Stimulated activated CD8-positive, alpha-beta memory T cell treated with anti-CD3 and anti-CD28 coated beads, Interleukin-7, amount 100 ng/mL, for 4 hours (primary cell): Measurements from ENCODE around the gene GPR39.
"Not testable (repeated sequence)": the region's sequence is repeated elsewhere in the genome, so short reads cannot be mapped to it uniquely, and the experiment has no call there.

Source experiments
- DNase-seq, 2 donors: peaks; one replicate each; pipeline ENCODE4 v3.0.0-alpha.2; 2020; ENCODE audit warnings: low read depth in 2 of 2

GPR39 gene

GRCh38 chr2:132495881-132496280 is 79.3 kb downstream of the GPR39 start:
- DNase-seq: no peak

DNA sequence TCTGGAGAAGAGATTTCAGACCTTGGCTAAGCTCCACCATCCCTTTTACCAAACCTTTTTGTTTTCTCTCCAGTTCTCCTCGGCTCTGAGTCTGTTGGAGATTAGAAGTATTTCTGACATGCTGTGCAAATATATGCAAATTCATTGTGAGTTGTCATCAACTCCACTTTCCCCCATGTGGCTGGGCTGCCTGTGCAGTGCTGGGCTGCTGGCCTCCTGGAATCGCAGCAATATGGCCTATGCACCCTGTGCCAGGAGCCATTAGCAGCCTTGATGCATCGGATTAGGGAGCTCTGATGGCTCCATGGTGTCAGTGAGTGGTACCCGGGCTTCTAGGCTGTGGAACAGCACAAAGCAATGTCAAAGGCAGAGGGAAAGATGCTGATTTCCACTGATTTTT is 80.0 kb downstream of the GPR39 start:
- DNase-seq: no peak

- no peak for DNase-seq
Observed at GRCh38 chr2:132497591-132497990, 81.0 kb downstream of the GPR39 start.

DNA sequence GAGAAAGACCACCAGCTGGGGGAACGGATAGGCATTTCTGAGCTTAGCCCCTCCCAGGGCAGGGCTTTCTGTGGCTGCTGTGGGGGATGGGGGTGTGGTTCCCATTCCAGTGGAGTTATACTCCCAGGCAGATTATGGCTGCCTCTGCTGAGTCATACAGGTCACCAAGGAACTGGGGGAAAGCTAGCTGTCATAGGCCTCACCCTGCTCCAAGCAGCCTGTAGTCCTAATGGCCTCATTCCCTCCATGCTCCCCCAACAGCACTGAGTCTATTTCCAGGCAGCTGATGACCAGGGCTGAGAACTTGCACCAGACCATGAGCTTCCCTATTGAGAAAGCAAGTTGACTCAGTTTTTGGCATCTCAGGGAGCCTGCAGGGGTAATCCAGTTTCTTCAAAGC is 87.1 kb downstream of the GPR39 start:
- DNase-seq: no peak

DNA sequence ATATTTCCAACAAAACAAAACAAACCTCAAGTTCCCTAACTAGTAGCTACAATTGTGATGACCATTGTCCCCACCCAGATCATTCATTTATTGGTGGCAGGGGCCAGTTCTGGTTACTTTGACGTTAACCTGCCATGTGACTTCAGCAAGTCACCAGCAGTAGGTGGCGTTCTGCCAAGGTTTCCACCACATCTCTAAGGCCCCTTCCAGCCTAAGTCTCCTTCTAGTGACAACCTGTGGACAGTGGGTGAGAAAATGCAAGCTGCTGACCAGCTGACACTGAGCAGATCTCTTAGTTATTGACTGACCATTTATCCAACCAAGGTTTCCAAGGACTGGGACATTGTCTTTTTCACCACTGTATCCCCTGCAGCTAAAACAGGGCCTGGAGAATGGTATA is 98.4 kb downstream of the GPR39 start:
- no peak for DNase-seq

DNA sequence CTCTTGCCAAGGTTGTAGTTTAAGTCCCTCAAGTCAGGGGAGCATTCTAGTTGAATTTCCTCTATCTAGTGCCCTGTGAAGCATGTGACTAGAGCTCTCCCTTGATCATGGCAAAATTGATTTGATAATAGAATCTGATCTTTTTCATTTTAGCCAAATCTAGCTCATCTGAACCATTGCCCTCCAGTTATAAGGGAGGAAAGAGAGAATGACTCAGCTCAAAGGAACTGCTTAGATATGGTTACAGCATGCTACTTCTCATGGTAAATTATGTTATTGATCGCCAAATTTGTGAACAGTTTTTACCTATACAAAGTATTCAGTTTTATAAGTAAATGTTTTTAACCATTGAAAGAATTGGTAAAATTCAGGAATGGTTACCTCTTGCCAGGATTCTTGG is 100.8 kb downstream of the GPR39 start:
- no peak for DNase-seq

- no peak for DNase-seq
Observed at GRCh38 chr2:132518302-132518701, 101.7 kb downstream of the GPR39 start.

DNA sequence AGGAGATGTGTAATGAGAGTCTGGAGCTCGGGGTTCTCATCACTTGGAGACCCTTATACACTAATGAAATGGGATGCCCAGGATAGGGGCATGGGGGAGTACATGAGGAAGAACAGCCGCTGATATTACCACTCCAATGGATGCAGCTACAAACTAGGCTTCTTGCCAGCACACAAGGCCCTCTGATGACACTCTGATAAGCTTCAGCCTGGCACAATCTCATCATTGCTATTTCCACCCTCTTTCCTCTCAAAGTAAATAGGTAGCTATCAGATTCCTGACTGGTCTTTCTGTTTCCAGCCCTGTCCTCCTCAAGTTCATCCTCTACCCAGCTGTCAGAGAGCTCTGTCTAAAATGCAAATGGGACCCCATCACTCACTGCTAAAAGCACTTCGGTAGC is 103.0 kb downstream of the GPR39 start:
- DNase-seq: no peak

- DNase-seq: no peak
Observed at GRCh38 chr2:132521341-132521740, 104.7 kb downstream of the GPR39 start.

GRCh38 chr2:132522901-132523300 is 106.3 kb downstream of the GPR39 start:
- DNase-seq: no peak

GRCh38 chr2:132537061-132537460 is 120.5 kb downstream of the GPR39 start:
- DNase-seq: not testable (repeated sequence)

- no peak for DNase-seq
Observed at GRCh38 chr2:132538331-132538855, 121.8 kb downstream of the GPR39 start.

DNA sequence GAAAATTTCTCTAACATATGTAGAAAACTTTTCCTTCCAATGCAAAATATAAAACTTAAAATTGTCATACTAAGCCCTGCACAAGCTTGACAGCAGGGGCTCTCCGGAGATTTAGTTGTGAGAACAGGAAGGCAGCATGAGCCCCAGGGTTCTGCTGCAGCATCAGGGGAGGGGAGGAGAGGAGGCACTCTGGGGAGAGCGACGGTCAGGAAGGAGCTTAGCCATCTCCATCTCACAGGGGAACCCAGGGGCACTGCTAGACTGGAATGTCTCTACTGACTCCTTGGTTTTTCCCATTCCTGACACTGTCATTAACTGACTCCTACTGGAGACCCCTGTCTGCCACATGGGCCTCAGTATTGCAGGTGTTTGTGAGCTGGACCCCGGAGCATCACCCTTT is 123.6 kb downstream of the GPR39 start:
- no peak for DNase-seq

- DNase-seq: no peak
Observed at GRCh38 chr2:132542953-132543569, 126.5 kb downstream of the GPR39 start.

GRCh38 chr2:132544006-132544630 is 127.5 kb downstream of the GPR39 start:
- DNase-seq: no peak

DNA sequence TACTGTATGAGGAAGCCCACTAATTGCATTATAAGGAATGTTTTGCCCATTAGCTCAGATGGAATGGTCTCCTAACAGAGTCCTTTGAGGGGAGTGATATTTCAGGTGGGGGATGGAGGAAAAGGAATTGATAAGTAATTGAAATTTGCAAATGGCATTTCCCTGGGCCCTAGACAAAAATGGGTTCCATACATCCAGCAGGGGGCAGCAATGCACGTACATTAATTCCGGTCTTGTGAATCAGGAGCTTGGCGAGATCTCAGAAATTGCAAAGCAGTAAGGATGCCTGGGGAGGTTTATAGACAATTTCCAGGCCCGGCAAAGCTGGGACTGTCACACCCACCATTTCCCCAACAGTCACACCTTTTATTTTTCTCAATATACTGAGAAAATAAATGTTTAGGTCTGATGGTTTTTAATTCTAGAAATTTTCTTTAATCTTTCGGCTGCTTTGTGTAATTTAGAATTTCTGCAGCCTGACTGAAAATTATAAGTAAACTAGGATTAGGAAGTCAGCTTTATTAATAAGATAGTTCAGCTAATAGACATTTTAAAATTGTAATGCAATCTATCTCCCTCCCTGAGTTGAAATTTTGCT is 130.6 kb downstream of the GPR39 start:
- no peak for DNase-seq

- DNase-seq: no peak
Observed at GRCh38 chr2:132549935-132550670, 133.5 kb downstream of the GPR39 start.

DNA sequence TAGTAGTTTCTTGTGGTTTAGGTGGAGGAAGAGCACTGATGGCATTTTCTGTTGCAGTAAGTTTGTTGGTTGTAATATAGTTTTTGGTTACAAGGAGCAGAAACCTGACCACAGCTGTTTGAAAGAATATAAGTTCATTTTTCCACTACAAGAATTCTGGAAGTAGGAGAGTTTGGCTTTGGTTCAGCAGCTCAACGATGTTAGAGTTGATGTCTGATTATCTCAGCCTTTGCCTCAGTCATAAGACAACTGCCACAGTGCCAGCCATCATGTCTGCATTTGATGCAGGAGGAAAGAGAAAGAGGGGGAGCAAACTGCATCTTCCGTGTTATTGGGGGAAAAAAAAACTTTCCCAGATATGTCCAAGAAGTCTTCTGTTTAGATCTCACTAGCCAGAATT is 134.3 kb downstream of the GPR39 start:
- DNase-seq: no peak

GRCh38 chr2:132557694-132558093 is 141.1 kb downstream of the GPR39 start:
- no peak for DNase-seq

DNA sequence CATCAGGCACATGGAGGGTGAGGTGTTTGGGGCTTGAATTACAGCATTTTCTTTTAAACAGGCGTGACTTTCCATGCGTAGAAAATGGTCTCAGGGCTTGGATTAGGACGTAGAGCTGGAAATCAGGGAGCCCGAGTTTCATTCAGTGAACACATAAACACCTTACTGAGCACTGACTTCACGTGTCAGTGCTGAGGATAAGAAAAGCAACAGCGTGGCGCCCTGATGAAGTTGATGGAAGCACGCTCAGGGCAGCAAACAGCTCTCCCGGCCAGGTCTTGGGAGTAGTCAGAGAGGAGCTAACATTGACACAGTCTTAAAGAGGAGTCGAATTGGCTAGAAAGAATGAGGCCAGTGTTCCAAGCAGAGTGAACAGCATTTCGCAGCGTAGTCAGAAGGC is 142.7 kb downstream of the GPR39 start:
- DNase-seq: no peak

DNA sequence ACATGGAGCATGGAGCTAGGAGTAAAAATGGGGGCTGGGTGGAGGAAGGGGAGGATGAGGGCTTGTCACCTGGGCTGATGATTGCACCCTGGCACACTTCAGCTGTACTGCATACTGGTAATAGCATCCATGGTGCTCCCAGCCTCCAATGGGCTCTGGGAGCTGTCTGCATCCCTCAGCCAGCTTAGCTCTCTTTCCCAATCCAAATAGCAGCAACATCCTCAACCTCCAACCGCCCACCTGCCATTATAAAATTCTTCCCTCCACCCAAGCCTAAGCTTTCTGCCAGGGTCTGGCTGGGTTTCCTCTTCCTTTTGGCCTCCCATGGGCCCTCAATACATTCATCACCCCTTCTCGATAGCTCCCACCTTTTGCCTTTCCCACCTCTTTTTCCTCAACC is 143.3 kb downstream of the GPR39 start:
- no peak for DNase-seq

- no peak for DNase-seq
Observed at GRCh38 chr2:132560562-132560961, 144.0 kb downstream of the GPR39 start.

DNA sequence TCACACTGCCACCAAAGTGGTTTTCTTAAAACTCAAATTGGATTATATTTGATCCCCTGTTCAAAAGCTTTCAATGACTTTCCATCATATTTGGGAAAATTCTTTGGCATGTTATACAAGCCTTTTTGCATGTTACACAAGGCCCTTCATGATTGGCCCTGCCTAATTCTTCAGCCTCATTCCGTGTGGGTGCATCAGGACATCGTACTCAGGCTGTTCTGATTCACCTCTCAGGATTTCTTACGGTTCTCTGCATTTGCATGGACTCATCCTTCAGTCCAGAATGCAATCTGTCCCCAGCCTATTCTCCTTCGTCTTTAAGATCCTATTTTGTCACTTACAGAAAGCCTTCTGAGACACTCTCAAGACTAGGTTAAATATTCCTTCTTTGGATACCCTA is 145.6 kb downstream of the GPR39 start:
- no peak for DNase-seq
